Measurements from ENCODE around the gene CCNK.

GRCh38 chr14:99523704-99524055, 42.5 kb downstream of the CCNK start:
- no peak for TF ChIP-seq CTCF (IDR thresholded peaks at IDR 0.05)
- no peak for TF ChIP-seq POLR2A (IDR thresholded peaks at IDR 0.05)

All from uterus (tissue), 2 donors.